Neural progenitor cell (in vitro differentiated cells): Measurements from ENCODE around the gene VPS37B.

Experiments used
- EZH2 ChIP-seq: fragments of 200-600 bp; sonication (generic); IDR thresholded peaks from 2 replicates; pipeline ENCODE4 v1.6.1; 2017; ENCODE audit warnings: antibody characterized with exemption, mild to moderate bottlenecking, moderate library complexity
- TF ChIP-seq, protein P1 (sequence below): fragments of 200-600 bp; sonication (generic); IDR thresholded peaks from 2 replicates; pipeline ENCODE4 v1.5.1; 2017; ENCODE audit warnings: antibody characterized with exemption, mild to moderate bottlenecking

DNA sequence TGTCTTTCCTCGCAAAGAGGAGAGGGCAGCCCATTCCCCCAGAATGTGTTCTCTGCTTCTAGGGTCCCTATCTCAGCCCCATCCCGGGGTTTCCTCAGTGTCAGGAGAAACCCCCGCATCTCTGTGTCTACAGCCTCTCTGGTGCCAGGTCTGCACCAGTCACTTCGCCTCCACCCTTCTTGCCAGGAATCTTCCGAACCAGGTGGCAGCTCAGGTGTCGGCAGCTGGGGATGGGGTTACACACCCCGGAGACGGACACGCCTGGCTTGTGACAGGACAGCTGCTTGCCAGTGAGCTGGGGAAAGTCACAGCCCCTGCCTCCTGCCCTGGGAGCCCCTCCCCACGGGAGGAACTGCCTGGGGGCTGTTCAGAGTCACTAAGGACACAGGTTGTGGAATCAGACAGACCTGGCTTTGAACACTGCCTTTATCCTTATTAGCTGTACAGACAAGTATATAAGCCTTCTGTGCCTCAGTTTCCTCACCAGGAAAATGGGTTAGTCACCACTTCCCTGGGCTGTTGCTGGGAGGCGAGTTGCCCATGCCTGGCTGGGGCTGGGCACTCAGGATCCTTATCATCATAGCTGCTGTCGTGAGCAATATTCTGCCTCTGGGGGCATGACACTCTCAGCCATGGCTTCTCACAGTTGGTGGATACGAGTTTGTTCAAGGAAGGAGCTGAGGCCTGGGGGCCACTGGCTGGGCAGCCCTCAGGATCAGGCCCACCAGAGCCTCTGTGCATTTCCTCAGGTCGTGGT, 49.9 kb downstream of the VPS37B start:
- TF ChIP-seq, protein P1, sequence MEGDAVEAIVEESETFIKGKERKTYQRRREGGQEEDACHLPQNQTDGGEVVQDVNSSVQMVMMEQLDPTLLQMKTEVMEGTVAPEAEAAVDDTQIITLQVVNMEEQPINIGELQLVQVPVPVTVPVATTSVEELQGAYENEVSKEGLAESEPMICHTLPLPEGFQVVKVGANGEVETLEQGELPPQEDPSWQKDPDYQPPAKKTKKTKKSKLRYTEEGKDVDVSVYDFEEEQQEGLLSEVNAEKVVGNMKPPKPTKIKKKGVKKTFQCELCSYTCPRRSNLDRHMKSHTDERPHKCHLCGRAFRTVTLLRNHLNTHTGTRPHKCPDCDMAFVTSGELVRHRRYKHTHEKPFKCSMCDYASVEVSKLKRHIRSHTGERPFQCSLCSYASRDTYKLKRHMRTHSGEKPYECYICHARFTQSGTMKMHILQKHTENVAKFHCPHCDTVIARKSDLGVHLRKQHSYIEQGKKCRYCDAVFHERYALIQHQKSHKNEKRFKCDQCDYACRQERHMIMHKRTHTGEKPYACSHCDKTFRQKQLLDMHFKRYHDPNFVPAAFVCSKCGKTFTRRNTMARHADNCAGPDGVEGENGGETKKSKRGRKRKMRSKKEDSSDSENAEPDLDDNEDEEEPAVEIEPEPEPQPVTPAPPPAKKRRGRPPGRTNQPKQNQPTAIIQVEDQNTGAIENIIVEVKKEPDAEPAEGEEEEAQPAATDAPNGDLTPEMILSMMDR = no peak
- TF ChIP-seq EZH2 = no peak
